SK-N-SH treated with all-trans-retinoic acid at 6 μM for 48 hours (cell line): ENCODE measurements around the gene TPCN1.

Source experiments
- ATAC-seq: fragments of 200-7000 bp; cut with Tn5 transposase; 3 replicates; pipeline ENCODE4 v1.9.1; 2020; ENCODE audit warnings: mild to moderate bottlenecking, moderate library complexity
- ARNTL ChIP-seq: fragments of 450-650 bp; formaldehyde crosslinking; IDR thresholded peaks from 2 replicates; pipeline ENCODE4 v1.5.0; 2020; ENCODE audit warnings: low read depth, mild to moderate bottlenecking, moderate library complexity, borderline replicate concordance
- BACH2 ChIP-seq: fragments of 250-450 bp; sonication (Bioruptor Pico); IDR thresholded peaks from 2 replicates; pipeline ENCODE4 v1.9.0; 2021; ENCODE audit warnings: mild to moderate bottlenecking, borderline replicate concordance
- CREB5 ChIP-seq: fragments of 250-450 bp; sonication (Bioruptor Pico); IDR thresholded peaks from 2 replicates; pipeline ENCODE4 v1.5.1; 2020; ENCODE audit warnings: low read depth, mild to moderate bottlenecking, moderate library complexity
- CSRNP3 ChIP-seq: fragments of 250-450 bp; sonication (Bioruptor Pico); IDR thresholded peaks from 2 replicates; pipeline ENCODE4 v1.5.1; 2021; ENCODE audit warnings: mild to moderate bottlenecking, moderate library complexity
- ESRRG ChIP-seq: fragments of 250-450 bp; sonication (Bioruptor Pico); IDR thresholded peaks from 2 replicates; pipeline ENCODE4 v1.6.1; 2021; ENCODE audit warnings: mild to moderate bottlenecking
- GLIS3 ChIP-seq: fragments of 250-450 bp; sonication (Bioruptor Pico); IDR thresholded peaks from 2 replicates; pipeline ENCODE4 v1.5.0; 2020; ENCODE audit warnings: mild to moderate bottlenecking, moderate library complexity
- ISL1 ChIP-seq: fragments of 250-450 bp; sonication (Bioruptor Pico); IDR thresholded peaks from 2 replicates; pipeline ENCODE4 v2.1.2; 2022; ENCODE audit warnings: mild to moderate bottlenecking, moderate library complexity
- OSR1 ChIP-seq: fragments of 250-450 bp; sonication (Bioruptor Pico); IDR thresholded peaks from 2 replicates; pipeline ENCODE4 v1.8.0; 2022; ENCODE audit warnings: moderate library complexity, mild to moderate bottlenecking, inconsistent platforms
- PATZ1 ChIP-seq: fragments of 250-450 bp; sonication (Bioruptor Pico); IDR thresholded peaks from 2 replicates; pipeline ENCODE4 v1.8.0; 2020; ENCODE audit warnings: mild to moderate bottlenecking, moderate library complexity, borderline replicate concordance
- POU6F1 ChIP-seq: fragments of 250-450 bp; sonication (Bioruptor Pico); IDR thresholded peaks from 2 replicates; pipeline ENCODE4 v1.8.0; 2021; ENCODE audit warnings: low read depth, mild to moderate bottlenecking, moderate library complexity, borderline replicate concordance
- PPARA ChIP-seq: fragments of 250-450 bp; sonication (Bioruptor Pico); IDR thresholded peaks from 2 replicates; pipeline ENCODE4 v1.5.0; 2020; ENCODE audit warnings: mild to moderate bottlenecking, borderline replicate concordance
- RARB ChIP-seq: fragments of 250-450 bp; sonication (Bioruptor Pico); IDR thresholded peaks from 2 replicates; pipeline ENCODE4 v1.8.0; 2021; ENCODE audit warnings: mild to moderate bottlenecking, moderate library complexity
- SNAI2 ChIP-seq: fragments of 250-450 bp; sonication (Bioruptor Pico); IDR thresholded peaks from 2 replicates; pipeline ENCODE4 v1.5.0; 2020; ENCODE audit warnings: mild to moderate bottlenecking, moderate library complexity
- TCF4 ChIP-seq: fragments of 250-450 bp; sonication (Bioruptor Pico); IDR thresholded peaks from 2 replicates; pipeline ENCODE4 v1.8.0; 2021; ENCODE audit warnings: mild to moderate bottlenecking, moderate library complexity, borderline replicate concordance
- TOX ChIP-seq: fragments of 250-450 bp; sonication (Bioruptor Pico); IDR thresholded peaks from 2 replicates; pipeline ENCODE4 v1.8.0; 2021; ENCODE audit warnings: mild to moderate bottlenecking, moderate library complexity, borderline replicate concordance
- TSHZ2 ChIP-seq: fragments of 250-450 bp; sonication (Bioruptor Pico); IDR thresholded peaks from 2 replicates; pipeline ENCODE4 v1.5.0; 2020; ENCODE audit warnings: mild to moderate bottlenecking, moderate library complexity
- ZC3H10 ChIP-seq: fragments of 250-450 bp; sonication (Bioruptor Pico); IDR thresholded peaks from 2 replicates; pipeline ENCODE4 v1.5.1; 2021; ENCODE audit warnings: mild to moderate bottlenecking, moderate library complexity
- ZFP30 ChIP-seq: fragments of 450-650 bp; formaldehyde crosslinking; IDR thresholded peaks from 2 replicates; pipeline ENCODE4 v1.5.0; 2022; ENCODE audit warnings: mild to moderate bottlenecking, moderate library complexity
- ZNF565 ChIP-seq: fragments of 450-650 bp; formaldehyde crosslinking; conservative IDR thresholded peaks from 2 replicates; pipeline ENCODE4 v1.5.0; 2020; ENCODE audit warnings: low read depth, mild to moderate bottlenecking, moderate library complexity
- ZNF70 ChIP-seq: fragments of 450-650 bp; formaldehyde crosslinking; IDR thresholded peaks from 2 replicates; pipeline ENCODE4 v1.5.0; 2020; ENCODE audit warnings: mild to moderate bottlenecking, moderate library complexity
- ZNF8 ChIP-seq: fragments of 450-650 bp; formaldehyde crosslinking; IDR thresholded peaks from 2 replicates; pipeline ENCODE4 v1.5.0; 2020; ENCODE audit warnings: mild to moderate bottlenecking, moderate library complexity

Gene TPCN1

GRCh38 chr12:113260127-113260526 is 38.9 kb downstream of the TPCN1 start:
- no peak; the same call in 2 of the 3 replicates for ATAC-seq
- no peak for TF ChIP-seq ZNF565 (CRISPR knock-in tag)
- TF ChIP-seq ISL1 (CRISPR knock-in tag) = no peak

- TF ChIP-seq ZNF70 (CRISPR knock-in tag) = no peak
- no peak for TF ChIP-seq GLIS3 (CRISPR knock-in tag)
- no peak for TF ChIP-seq TCF4 (CRISPR knock-in tag)
- TF ChIP-seq ARNTL (CRISPR knock-in tag) = no peak
- TF ChIP-seq RARB (CRISPR knock-in tag) = no peak
- no peak for ATAC-seq
Measured at GRCh38 chr12:113260636-113261300, 39.5 kb downstream of the TPCN1 start.

- ATAC-seq = no peak; the same call in 1 of the 3 replicates
- no peak for TF ChIP-seq ZC3H10 (CRISPR knock-in tag)
- no peak for TF ChIP-seq OSR1
- no peak for TF ChIP-seq GLIS3 (CRISPR knock-in tag)
- TF ChIP-seq ARNTL (CRISPR knock-in tag) = no peak
- TF ChIP-seq ZFP30 (CRISPR knock-in tag) = no peak
- no peak for TF ChIP-seq CSRNP3 (CRISPR knock-in tag)
- TF ChIP-seq SNAI2 (CRISPR knock-in tag) = no peak
- TF ChIP-seq ZNF8 (CRISPR knock-in tag) = no peak
- TF ChIP-seq POU6F1 (CRISPR knock-in tag) = no peak
- no peak for TF ChIP-seq RARB (CRISPR knock-in tag)
- TF ChIP-seq ZNF70 (CRISPR knock-in tag) = no peak
- TF ChIP-seq TSHZ2 (CRISPR knock-in tag) = no peak
- TF ChIP-seq BACH2 = no peak
- no peak for TF ChIP-seq TOX (CRISPR knock-in tag)
- TF ChIP-seq CREB5 (CRISPR knock-in tag) = no peak
Measured at GRCh38 chr12:113261847-113262470, 40.7 kb downstream of the TPCN1 start.

GRCh38 chr12:113262710-113263109 is 41.4 kb downstream of the TPCN1 start:
- no peak for ATAC-seq
- TF ChIP-seq POU6F1 (CRISPR knock-in tag) (no peak), CREB5 (CRISPR knock-in tag) (no peak), TOX (CRISPR knock-in tag) (no peak), ESRRG (CRISPR knock-in tag) (no peak), PPARA (CRISPR knock-in tag) (no peak), ZC3H10 (CRISPR knock-in tag) (no peak), OSR1 (no peak), ZNF70 (CRISPR knock-in tag) (no peak), CSRNP3 (CRISPR knock-in tag) (no peak), PATZ1 (no peak)
